Esophagus muscularis mucosa (tissue), 4 donors: ENCODE measurements around the gene CNN3.

Experiments
- CTCF ChIP-seq, 3 experiments: fragments of 200-600 bp in 2 of 3; fragments of 450-650 bp in 1 of 3; sonication (generic) in 2 of 3; IDR thresholded peaks; one replicate each; pipeline ENCODE4 v1.5.1; 2017 to 2019; ENCODE audit warnings: antibody characterized with exemption in 3 of 3, mild to moderate bottlenecking in 2 of 3, moderate library complexity in 1 of 3
- EP300 ChIP-seq: sonication (generic); formaldehyde crosslinking; IDR thresholded peaks from one replicate; pipeline ENCODE4 v1.6.1; 2017; ENCODE audit warnings: antibody characterized with exemption
- POLR2AphosphoS5 ChIP-seq, 2 donors: sonication (generic); formaldehyde crosslinking; IDR thresholded peaks; one replicate each; pipeline ENCODE4 v1.6.1; 2017; ENCODE audit warnings: antibody characterized with exemption in 2 of 2

- TF ChIP-seq EP300 (no peak), POLR2AphosphoS5 (IDR thresholded peaks at IDR 0.05) (no peak), CTCF (IDR thresholded peaks at IDR 0.05) (no peak)
These were observed 70.0 kb downstream of the CNN3 start for GRCh38 chr1:94856868-94857267.
